ENCODE results near the gene CANT1.

DNA sequence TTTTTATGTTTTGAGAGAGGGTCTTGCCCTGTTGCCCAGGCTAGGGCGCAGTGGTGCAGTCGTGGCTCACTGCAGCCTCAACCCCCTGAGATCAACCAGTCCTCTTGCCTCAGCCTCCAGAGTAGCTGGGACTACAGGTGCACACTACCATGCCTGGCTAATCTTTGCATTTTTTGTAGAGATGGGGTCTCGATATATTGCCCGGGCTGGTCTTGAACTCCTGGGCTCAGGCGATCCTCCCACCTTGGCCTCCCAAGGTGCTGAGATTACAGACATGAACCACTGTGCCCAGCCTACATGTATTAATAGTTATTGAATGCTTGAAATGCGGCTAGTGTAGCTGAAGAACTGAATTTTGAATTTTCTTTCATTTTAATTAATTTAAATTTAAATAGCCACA is 26.6 kb upstream of the CANT1 start:
- TF ChIP-seq, protein P1, sequence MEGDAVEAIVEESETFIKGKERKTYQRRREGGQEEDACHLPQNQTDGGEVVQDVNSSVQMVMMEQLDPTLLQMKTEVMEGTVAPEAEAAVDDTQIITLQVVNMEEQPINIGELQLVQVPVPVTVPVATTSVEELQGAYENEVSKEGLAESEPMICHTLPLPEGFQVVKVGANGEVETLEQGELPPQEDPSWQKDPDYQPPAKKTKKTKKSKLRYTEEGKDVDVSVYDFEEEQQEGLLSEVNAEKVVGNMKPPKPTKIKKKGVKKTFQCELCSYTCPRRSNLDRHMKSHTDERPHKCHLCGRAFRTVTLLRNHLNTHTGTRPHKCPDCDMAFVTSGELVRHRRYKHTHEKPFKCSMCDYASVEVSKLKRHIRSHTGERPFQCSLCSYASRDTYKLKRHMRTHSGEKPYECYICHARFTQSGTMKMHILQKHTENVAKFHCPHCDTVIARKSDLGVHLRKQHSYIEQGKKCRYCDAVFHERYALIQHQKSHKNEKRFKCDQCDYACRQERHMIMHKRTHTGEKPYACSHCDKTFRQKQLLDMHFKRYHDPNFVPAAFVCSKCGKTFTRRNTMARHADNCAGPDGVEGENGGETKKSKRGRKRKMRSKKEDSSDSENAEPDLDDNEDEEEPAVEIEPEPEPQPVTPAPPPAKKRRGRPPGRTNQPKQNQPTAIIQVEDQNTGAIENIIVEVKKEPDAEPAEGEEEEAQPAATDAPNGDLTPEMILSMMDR (IDR thresholded peaks at IDR 0.05): no peak
- TF ChIP-seq POLR2AphosphoS5 (IDR thresholded peaks at IDR 0.05): no peak

Measured in breast epithelium (tissue), 3 donors.